Endometrial microvascular endothelial cells (primary cell): ENCODE measurements around the gene CIRBP. TPM values are rescaled to one million over a fixed set of nuclear protein-coding genes. Genes with fewer than 3 reads are reported as not detected.

Experiments used
- in situ Hi-C: cut with HindIII; loops from 2 replicates; pipeline ENCODE4 v1.10.0; 2017; ENCODE audit warnings: low sequenced_read_pairs, low pct_unique_long_range_greater_than_20kb; ENCODE audit errors: inconsistent ontology term
- total RNA-seq: library from RNA; depleted of rRNA; stranded (reverse); fragments of >200 nt; gene quantifications from one replicate; pipeline ENCODE4 v1.2.3, GENCODE V29; 2015; ENCODE audit errors: inconsistent ontology term

Gene CIRBP
- total RNA-seq, 1 donor from 2014 or later, result 235 TPM

- in situ Hi-C loops, result no loop called here
Measured at GRCh38 chr19:1263188-1263587, 5.9 kb upstream of the CIRBP start.

GRCh38 chr19:1264801-1265614 is 4.1 kb upstream of the CIRBP start:
- in situ Hi-C loops, result no loop called here

GRCh38 chr19:1265615-1266128 is 3.5 kb upstream of the CIRBP start:
- in situ Hi-C loops, result no loop called here

- in situ Hi-C loops, result no loop called here
Measured at GRCh38 chr19:1266129-1266915, 2.8 kb upstream of the CIRBP start.

GRCh38 chr19:1266916-1267476 is 2.1 kb upstream of the CIRBP start:
- in situ Hi-C loops, result no loop called here

- in situ Hi-C loops, result no loop called here
Measured at GRCh38 chr19:1267477-1268225, 1.5 kb upstream of the CIRBP start.

- in situ Hi-C loops, result no loop called here
Measured at GRCh38 chr19:1268226-1269064, 687 bp upstream of the CIRBP start.

- in situ Hi-C loops, result no loop called here
Measured at GRCh38 chr19:1269478-1270212, 513 bp downstream of the CIRBP start.

GRCh38 chr19:1270213-1270853 is 1.2 kb downstream of the CIRBP start:
- in situ Hi-C loops, result no loop called here

- in situ Hi-C loops, result no loop called here
Measured at GRCh38 chr19:1270854-1271527, 1.9 kb downstream of the CIRBP start.

- in situ Hi-C loops, result no loop called here
Measured at GRCh38 chr19:1271528-1272422, 2.6 kb downstream of the CIRBP start.

GRCh38 chr19:1272423-1273262 is 3.5 kb downstream of the CIRBP start:
- in situ Hi-C loops, result no loop called here

- in situ Hi-C loops, result no loop called here
Measured at GRCh38 chr19:1273263-1274041, 4.3 kb downstream of the CIRBP start.
